H54 (cell line): ENCODE measurements around the gene MRTFA.
A peak's percentile ranks its signal among the peaks of the same experiment; 100 is the strongest.
"Not testable (repeated sequence)": the region's sequence is repeated elsewhere in the genome, so short reads cannot be mapped to it uniquely, and the experiment has no call there.

Source experiments
- DNase-seq: peaks from one replicate; pipeline ENCODE4 v3.0.0; 2011; ENCODE audit warnings: low spot score, mixed read lengths; ENCODE audit not compliant: insufficient read length
- FAIRE-seq: peaks from 3 replicates; lab custom pipeline; 2011; peaks lifted over from hg19 to GRCh38; lab: Jason Lieb, UNC
- POLR2A ChIP-seq: IDR thresholded peaks from 2 replicates; pipeline ENCODE4 v1.6.1; 2011; ENCODE audit warnings: low read depth, mild to moderate bottlenecking, low read length

MRTFA gene

DNA sequence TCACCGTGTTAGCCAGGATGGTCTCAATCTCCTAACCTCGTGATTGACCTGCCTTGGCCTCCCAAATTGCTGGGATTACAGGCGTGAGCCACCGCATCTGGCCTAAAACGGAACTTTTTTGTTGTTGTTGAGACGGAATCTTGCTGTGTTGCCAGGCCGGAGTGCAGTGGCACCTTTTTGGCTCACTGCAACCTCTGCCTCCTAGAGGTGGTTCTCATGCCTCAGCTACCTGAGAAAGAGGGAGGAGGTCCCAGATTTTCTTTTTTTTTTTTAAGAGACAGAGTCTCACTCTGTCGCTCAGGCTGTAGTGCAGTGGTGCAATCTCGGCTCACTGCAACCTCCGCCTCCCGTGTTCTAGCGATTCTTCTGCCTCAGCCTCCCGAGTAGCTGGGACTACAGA is 34.9 kb upstream of the MRTFA start:
- DNase-seq (no peak), FAIRE-seq (no peak)
- no peak for TF ChIP-seq POLR2A

DNA sequence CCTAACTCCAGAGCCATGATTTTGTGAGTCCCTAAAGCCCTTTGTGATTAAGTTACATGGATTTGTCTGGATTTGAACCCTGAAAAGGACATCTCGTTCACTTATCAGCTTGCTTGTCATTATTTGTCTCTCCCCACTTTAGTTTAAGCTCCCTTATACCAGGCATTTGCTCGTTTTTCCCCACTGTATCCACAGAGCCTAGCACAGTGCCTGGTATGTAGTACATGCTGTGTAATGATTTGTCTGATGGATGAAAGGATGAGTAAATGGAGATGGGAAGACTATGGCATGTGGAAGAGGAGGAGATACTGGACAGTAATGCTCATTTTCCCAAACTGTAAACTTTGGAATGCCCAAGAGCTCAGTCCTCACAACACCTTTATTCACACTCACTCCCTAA is 33.5 kb upstream of the MRTFA start:
- no peak for FAIRE-seq
- DNase-seq, result no peak
- no peak for TF ChIP-seq POLR2A

GRCh38 chr22:40668611-40669411 is 32.3 kb upstream of the MRTFA start:
- peak; percentile 23 for FAIRE-seq
- no peak for TF ChIP-seq POLR2A
- DNase-seq, result peak; percentile 27

DNA sequence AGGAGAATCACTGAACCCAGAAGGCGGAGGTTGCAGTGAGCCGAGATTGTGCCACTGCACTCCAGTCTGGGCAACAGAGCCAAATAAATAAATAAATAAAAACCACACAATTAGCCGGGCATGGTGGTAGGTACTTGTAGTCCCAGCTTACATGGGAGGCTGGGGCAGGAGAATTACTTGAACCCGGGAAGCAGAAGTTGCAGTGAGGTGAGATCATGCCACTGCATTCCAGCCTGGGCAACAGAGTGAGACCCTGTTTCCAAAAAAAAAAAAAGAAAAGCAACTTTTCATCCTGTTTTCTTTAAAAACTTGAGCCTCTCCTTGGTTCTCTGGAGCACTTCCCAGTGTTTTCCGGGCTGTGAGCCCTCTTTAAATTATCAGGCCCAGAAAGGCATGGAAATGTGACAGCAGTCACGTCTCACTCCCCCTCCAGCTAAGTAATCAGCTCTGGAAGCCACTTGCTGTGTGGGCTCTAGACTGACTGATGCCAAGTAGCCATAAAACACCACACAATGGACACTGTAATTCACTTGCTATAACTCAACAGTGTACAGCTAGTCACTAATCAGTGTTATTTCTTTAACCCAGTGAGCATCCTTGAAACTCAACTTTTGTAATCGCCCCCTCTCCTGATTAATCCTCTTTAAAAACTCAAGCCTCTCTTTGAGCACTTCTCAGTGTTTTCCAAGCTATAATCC is 29.8 kb upstream of the MRTFA start:
- DNase-seq, result no peak
- no peak for FAIRE-seq
- no peak for TF ChIP-seq POLR2A

GRCh38 chr22:40665312-40665711 is 28.8 kb upstream of the MRTFA start:
- FAIRE-seq (no peak), DNase-seq (no peak)

DNA sequence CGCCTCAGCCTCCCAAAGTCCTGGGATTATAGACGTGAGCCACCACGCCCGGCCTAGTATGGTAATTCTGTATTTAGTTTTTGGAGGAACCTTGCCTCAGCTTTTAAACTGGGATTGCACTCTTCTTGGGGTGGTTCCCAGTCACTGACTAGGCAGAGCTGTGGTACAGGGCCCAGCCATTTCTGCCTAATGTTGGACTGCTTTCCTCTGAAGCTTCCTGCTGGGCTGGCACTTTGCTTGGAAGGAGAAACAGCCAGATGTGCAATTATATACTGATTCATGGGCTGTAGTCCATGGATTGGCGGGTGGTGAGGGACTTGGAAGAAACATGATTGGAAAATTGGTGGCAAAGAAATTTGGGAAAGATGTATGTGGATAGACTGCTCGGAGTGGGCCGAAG is 25.2 kb upstream of the MRTFA start:
- FAIRE-seq, result no peak
- no peak for TF ChIP-seq POLR2A
- DNase-seq, result no peak

More at GRCh38 chr22:40665312-40665711, 28.8 kb upstream of the MRTFA start:
- no peak for TF ChIP-seq POLR2A

DNA sequence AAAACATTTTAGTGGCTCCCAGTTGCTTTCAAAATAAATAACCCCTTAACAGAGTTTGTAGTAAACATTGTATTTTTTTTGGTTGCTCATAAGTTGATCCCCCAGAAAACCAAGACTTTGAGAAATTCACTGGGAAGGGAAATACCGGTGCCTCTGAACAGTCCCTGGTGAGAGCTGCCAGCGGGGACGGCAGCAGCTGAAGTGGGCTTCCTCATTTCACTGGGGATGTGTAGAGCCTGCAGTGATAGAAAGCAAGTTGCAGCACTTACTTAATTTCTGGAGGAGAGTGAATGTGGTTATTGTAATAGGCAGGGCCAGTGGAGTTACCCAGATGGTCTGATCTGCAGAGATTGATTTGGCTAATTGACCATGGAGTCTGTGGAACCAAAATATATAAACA is 24.2 kb upstream of the MRTFA start:
- TF ChIP-seq POLR2A, result no peak
- no peak for DNase-seq
- FAIRE-seq, result no peak

- DNase-seq, result no peak
- FAIRE-seq, result no peak
- no peak for TF ChIP-seq POLR2A
These were observed 22.6 kb upstream of the MRTFA start for GRCh38 chr22:40659166-40659565.

DNA sequence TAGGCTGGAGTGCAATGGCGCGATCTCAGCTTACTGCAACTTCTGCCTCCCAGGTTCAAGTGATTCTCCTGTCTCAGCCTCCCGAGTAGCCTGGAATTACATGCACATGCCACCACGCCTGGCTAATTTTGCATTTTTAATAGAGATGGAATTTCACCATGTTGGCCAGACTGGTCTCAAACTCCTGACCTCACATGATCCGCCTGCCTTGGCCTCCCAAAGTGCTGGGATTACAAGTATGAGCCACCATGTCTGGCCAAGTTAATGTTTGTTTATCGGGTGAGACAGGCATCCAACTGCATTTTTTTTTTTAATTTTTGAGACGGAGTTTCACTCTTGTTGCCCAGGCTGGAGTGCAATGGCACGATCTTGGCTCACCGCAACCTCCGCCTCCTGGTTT is 20.1 kb upstream of the MRTFA start:
- FAIRE-seq, DNase-seq: not testable (repeated sequence)

DNA sequence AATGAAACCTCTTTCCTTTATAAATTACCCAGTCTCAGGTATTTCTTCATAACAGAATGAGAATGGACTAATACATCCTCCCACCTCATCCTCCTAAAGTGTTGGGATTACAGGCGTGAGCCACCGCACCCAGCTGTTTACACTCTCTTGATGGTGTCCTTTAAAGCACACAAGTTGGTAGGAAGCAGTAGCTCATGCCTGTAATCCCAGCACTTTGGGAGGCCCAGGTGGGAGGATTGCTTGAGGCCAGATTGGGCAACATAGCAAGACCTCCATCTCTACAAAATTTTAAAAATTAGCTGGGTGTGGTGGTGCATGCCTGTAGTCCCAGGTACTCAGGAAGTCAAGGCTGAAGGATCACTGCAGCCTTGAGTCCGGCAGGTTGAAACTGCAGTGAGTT is 19.4 kb upstream of the MRTFA start:
- FAIRE-seq, DNase-seq: not testable (repeated sequence)

DNA sequence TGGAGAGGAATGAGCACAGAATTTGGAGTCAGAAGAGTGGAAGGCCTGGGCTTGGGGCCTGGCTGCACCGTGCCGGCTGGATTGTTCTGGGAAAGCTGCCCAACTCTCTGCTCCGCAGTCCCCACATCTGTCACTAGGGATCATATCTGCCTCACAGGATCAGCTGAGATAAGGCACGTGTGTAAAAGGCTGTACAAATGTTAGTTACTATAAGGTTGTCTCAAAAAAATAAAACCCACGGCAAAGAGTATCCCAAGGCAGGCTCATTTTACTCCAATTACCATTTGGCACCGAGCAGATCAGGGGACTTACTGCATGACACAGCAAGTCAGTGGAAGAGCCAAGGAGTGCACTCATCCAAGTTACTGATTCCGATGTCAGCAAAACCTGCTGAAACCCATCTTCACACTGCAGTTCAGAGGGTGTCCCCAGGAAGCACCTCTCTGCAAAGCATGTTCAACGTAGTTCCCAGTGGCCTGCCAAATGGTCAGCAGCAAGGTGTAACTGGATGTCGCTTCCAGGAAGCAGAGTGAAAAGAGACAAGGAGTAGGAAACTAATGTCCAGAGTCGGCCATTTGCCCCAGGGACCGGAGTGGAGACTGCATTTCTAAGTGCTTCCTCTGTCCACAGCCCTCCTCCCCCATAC is 18.1 kb upstream of the MRTFA start:
- no peak for TF ChIP-seq POLR2A
- DNase-seq, result no peak
- no peak for FAIRE-seq

DNA sequence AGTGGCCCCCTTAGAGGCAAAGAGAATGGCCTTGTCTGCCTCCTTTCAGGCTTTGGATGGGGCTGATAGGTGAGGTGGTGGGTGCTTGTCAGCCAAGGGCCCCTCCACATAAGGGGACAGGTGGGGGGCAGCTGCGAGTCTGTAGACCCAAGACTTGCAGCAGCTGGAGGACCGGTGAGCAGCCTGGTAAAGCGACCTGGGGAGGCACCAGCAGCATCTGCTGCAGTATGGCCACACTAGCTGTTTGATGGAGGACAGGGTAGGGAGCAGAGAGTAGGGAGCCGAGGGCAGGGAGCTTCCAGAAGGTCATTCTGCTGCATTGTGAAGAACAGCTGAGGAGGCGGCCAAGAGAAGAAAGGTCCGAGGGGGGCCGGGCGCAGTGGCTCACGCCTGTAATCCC is 16.8 kb upstream of the MRTFA start:
- TF ChIP-seq POLR2A, result no peak
- FAIRE-seq, result no peak
- no peak for DNase-seq

- TF ChIP-seq POLR2A, result no peak; the same call in none of the 2 replicates
- FAIRE-seq, result peak; percentile 79
These were observed 15.3 kb upstream of the MRTFA start for GRCh38 chr22:40651563-40652501.

More at GRCh38 chr22:40651563-40652501, 15.3 kb upstream of the MRTFA start:
- DNase-seq, result peak; percentile 80
